HG02759 (cell line): ENCODE results near the gene GOLGA8B.
A peak's percentile ranks its signal among the peaks of the same experiment; 100 is the strongest.
"Not testable (repeated sequence)": the region's sequence is repeated elsewhere in the genome, so short reads cannot be mapped to it uniquely, and the experiment has no call there.

Source experiments
- ATAC-seq: cut with Tn5 transposase; IDR thresholded peaks from one replicate; pipeline ENCODE4 v1.9.1; 2021; ENCODE audit warnings: mild to moderate bottlenecking, moderate library complexity; ENCODE audit not compliant: unreplicated experiment

The GOLGA8B gene, protein sequence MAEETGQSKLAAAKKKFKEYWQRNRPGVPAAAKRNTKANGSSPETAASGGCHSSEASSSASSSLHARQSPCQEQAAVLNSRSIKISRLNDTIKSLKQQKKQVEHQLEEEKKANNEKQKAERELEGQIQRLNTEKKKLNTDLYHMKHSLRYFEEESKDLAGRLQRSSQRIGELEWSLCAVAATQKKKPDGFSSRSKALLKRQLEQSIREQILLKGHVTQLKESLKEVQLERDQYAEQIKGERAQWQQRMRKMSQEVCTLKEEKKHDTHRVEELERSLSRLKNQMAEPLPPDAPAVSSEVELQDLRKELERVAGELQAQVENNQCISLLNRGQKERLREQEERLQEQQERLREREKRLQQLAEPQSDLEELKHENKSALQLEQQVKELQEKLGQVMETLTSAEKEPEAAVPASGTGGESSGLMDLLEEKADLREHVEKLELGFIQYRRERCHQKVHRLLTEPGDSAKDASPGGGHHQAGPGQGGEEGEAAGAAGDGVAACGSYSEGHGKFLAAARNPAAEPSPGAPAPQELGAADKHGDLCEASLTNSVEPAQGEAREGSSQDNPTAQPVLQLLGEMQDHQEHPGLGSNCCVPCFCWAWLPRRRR

GRCh38 chr15:34583399-34584329 lies at the start of gene GOLGA8B:
GOLGA8B (minus strand) TSS chr15:34583651; CDS start chr15:34535912, 47,739 bp downstream.
- ATAC-seq = peak; percentile 73

DNA sequence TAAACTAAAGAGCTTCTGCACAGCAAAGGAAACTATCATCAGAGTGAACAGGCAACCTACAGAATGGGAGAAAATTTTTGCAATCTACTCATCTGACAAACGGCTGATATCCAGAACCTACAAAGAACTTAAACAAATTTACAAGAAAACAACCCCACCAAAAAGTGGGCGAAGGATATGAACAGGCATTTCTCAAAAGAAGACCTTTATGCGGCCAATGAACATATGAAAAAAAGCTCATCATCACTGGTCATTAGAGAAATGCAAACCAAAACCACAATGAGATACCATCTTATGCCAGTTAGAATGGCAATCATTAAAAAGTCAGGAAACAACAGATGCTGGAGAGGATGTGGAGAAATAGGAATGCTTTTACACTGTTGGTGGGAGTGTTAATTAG lies 49.7 kb upstream of the GOLGA8B start:
- ATAC-seq = not testable (repeated sequence)

- ATAC-seq = no peak
Measured at GRCh38 chr15:34628577-34629152, 45.2 kb upstream of the GOLGA8B start.

GRCh38 chr15:34625007-34625406 lies 41.6 kb upstream of the GOLGA8B start:
- ATAC-seq = no peak

GRCh38 chr15:34621675-34622074 lies 38.2 kb upstream of the GOLGA8B start:
- no peak for ATAC-seq

GRCh38 chr15:34620814-34621213 lies 37.4 kb upstream of the GOLGA8B start:
- no peak for ATAC-seq

DNA sequence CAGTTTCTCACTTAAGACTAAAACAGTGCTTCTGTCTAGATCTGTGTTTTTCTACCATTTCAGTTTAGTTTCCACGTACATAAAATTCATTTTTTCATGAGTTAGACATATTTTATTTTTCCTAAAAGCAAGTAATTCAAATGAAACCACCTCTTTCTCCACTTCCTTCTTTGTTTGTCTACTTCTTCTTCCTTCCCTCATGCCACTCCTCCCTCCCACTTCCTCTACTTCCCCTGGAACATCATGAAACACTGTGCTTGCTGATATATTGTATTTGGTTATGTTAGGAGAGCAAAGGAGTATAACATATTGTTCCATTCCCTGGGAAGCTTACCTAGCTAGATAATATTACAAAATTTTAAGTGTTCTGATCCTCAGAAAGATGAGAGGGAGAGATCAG lies 36.7 kb upstream of the GOLGA8B start:
- no peak for ATAC-seq

DNA sequence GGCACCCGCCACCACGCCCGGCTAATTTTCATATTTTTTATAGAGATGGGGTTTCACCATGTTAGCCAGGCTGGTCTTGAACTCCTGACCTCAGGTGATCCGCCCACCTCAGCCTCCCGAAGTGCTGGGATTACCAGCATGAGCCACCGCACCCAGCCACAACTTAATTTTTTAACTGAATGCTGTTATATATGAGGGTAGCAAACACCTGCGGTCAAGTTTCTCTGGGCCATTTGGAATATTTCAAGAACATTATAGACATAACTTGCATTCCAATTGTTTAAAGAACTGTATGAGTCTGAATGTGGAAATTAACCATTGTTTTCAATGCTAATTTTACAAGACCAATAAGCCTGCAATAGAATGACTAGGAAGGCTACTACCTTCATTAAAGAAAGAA lies 35.7 kb upstream of the GOLGA8B start:
- ATAC-seq = no peak

DNA sequence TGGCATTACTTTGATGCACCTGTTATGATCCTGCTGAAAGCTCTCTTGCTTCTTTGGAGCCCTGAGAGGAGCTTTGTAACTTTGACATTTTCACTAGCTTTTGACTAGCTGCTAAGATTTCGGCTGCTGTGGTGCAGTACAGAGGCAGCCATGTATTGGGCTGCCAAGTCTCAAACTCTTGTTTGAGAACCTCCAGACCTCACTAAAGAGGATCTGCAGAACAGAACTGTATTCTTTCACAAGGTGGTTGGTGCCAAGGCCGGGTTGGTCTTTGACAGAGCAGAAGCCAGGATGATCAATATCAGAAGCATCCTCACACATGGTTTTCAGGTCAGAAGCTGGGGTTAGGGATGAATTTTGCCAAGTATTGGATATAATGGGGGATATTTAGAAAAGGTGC lies 34.6 kb upstream of the GOLGA8B start:
- ATAC-seq = no peak

DNA sequence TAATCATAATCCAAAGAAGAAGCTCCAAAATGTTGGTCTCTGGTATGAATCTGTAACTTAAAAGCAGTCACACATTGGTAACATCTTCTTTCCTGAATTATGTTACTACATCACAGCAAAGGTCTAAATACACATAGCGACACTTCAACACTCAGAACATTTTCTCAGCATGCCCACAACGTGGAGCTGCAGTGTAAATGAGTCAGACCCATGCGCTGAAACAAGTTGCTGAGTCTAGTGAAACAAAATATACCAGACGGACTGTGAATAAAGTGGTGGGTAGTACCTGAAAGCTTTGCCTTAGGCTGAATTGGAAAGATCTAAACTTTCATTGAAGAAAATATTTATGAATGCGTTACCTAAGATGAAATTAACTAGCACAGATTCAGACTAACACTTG lies 33.2 kb upstream of the GOLGA8B start:
- no peak for ATAC-seq

DNA sequence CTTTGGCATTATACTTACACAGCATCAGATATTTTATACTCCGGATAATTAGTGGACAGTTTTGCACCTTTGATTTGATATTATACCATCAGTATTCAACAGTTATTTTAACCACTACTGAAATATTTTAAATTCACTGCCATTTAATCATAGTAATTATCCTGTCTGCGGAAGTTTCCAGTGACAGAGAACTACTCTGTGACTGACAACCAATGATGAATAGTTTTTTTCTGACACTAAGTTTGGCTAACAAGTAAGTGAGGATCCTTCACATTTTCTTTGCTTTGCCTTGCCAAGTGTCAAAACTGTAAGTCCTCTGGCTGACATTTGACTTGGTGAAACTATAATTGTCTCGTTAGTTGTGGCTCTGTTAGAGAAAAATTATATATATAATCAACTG lies 30.5 kb upstream of the GOLGA8B start:
- ATAC-seq = no peak

DNA sequence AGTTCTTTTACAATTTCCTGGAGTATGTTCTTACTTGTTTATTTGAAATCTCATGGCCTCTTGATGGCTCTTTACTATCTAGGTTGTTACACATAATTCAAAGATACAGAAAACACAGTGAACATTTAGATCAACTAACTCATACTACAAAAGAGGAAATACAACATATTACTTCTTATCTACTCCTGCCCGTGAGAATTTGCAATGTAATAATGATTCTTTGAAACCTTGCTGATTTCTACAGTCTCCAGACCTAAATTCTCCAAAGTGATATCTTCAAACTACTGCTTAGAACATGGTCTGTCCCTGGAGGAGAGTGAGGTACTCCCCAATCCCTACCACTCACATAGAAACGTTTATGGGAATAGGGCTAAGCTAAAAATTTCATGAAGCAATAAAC lies 29.9 kb upstream of the GOLGA8B start:
- ATAC-seq = no peak

DNA sequence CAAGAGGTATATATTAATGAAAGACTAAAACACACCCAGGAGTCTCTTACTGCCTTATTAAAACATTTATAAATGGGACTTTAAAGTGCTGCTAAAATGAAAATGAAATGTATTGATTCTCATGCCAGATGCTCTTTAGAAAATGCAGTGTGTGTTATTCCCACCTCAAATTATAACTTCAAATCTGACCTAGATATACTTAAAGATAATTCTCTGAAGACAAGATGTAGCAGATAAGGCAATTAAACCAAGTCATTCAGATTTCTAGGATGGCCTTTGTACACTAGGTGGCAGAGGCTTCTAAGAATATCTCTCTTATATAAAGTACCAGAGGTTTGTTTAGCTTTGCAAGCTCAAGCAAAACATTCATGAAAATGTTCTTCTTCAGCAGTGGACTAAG lies 26.9 kb upstream of the GOLGA8B start:
- ATAC-seq = no peak

- peak; percentile 53 for ATAC-seq
Measured at GRCh38 chr15:34609102-34610057, 25.9 kb upstream of the GOLGA8B start.

- no peak for ATAC-seq
Measured at GRCh38 chr15:34608517-34608916, 25.1 kb upstream of the GOLGA8B start.

DNA sequence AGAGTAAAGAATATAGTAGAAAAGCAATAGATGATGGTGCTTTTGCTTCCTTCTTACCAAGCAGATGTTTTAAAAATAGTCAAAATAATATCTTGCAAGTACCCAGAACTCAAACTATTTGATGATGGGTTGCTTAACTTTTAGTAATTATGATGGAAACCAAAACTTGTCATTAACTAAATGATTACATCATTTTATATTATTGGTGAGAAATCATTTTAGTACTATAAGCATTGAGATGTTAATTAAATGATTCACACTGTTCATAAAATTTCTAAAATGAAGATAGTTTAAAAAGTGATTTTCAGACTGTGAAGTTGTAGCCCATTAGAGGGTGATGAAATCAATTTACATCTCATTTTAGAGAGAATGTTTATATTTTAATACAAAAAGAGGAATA lies 24.4 kb upstream of the GOLGA8B start:
- ATAC-seq = no peak

- ATAC-seq = no peak
Measured at GRCh38 chr15:34606545-34606944, 23.1 kb upstream of the GOLGA8B start.

- ATAC-seq = no peak
Measured at GRCh38 chr15:34606131-34606530, 22.7 kb upstream of the GOLGA8B start.

DNA sequence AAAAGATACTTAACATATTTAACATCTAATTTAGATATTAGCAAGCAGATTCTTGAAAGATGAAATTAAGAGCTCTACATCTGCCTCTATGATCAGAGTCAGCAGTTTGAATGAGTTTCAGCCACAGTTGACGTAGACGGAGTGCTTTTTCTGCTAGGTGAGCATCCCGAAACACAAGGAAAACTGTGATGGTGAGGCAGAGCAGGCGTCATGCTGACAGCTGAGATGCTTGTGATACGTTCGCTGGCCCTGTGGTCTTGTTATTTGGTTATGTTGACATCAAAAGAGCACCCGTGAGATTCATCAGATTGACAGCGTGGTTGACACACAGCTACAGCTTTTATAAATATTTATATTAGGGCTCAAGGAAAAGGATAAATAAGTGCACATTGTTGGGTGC lies 19.6 kb upstream of the GOLGA8B start:
- no peak for ATAC-seq

GRCh38 chr15:34600923-34601322 lies 17.5 kb upstream of the GOLGA8B start:
- ATAC-seq = no peak
